Endometrial microvascular endothelial cells (primary cell): ENCODE results near the gene TPP1. TPM values are rescaled to one million over a fixed set of nuclear protein-coding genes. Genes with fewer than 3 reads are reported as not detected.

Experiments
- in situ Hi-C: cut with HindIII; loops from 2 replicates; pipeline ENCODE4 v1.10.0; 2017; ENCODE audit warnings: low sequenced_read_pairs, low pct_unique_long_range_greater_than_20kb; ENCODE audit errors: inconsistent ontology term
- total RNA-seq: library from RNA; depleted of rRNA; stranded (reverse); fragments of >200 nt; gene quantifications from one replicate; pipeline ENCODE4 v1.2.3, GENCODE V29; 2015; ENCODE audit errors: inconsistent ontology term

Gene TPP1
- total RNA-seq, 1 donor from 2014 or later, result 100.0 TPM

DNA sequence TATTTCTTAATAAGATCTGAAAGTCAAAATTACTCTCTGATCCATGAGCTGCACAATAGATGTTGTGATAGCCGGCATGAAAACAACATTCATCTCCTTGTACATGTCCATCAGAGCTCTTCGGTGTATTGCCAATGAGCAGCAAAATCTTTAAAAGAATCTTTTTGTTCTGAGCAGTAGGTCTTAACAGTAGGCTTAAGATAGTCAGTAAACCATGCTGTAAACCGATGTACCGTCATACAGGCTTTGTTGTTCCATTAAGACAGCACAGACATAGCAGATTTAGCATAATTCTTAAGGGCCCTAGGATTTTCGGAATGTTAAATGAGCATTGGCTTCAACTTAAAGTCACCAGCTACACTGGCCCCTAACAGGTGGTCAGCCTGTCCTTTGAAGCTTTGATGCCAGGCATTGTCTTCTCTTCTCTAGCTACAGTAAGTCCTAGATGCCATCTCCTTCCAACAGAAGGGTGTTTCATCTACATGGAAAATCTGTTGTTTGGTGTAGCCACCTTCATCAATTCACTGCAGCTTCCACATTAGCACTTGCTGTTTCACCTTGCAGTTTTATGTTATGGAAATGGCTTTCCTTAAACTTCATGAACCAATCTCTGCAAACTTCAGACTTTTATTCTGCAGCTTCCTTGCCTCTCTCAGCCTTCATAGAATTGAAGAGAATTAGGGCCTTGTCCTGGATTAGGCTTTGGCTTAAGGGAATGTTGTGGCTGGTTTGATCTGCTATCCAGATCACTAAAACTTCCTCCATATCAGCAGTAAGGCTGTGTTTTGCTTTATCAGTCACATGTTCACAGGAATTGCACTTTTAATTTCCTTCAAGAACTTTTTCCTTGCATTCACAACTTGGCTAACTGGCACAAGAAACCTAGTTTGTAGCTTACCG, 44.2 kb downstream of the TPP1 start:
- in situ Hi-C loops, result no loop called here

DNA sequence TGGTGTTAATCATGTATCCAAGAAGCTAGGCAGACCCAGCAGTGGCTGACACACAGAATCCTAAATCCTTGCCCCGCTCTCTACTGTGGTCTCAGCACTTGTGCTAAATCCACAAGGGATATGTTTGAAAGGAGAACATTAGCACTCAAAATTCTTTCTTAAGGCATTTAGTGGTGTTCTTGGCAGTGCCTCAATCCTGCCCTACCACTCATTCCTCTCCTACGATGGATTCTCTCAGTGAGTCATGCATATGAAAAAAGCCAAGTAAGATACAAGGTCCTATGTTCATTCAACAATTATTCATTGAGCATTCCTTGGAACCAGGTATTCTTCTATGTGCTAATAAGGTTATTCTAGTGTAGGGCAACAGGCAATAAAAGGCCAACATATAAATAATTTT, 47.0 kb downstream of the TPP1 start:
- in situ Hi-C loops, result no loop called here

DNA sequence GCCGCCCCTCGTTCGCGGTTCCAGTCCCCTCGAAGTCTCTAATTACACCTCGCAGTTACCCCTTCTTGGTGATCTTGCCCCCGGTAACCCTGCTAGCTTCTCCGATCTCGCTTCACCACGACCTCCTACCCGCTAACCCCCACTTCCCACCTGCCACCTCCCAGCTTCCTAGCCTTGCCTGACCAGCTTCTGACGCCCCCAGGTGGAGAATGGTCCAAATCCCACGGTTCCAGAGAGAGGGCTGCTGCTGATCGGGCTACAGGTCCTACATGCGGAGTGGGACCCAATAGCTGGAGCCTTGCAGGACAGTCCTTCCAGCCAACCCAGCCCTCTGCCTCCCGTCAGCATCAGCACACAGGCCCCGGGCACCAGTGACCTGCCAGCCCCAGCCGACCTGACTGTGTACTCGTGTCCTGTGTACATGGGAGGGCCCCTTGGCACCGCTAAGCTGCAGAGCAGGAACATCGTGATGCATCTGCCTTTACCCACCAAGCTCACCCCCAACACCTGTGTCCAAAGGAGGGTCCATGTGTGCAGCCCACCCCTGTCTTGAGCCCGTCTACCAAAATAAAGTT, 47.7 kb downstream of the TPP1 start:
- in situ Hi-C loops, result no loop called here

DNA sequence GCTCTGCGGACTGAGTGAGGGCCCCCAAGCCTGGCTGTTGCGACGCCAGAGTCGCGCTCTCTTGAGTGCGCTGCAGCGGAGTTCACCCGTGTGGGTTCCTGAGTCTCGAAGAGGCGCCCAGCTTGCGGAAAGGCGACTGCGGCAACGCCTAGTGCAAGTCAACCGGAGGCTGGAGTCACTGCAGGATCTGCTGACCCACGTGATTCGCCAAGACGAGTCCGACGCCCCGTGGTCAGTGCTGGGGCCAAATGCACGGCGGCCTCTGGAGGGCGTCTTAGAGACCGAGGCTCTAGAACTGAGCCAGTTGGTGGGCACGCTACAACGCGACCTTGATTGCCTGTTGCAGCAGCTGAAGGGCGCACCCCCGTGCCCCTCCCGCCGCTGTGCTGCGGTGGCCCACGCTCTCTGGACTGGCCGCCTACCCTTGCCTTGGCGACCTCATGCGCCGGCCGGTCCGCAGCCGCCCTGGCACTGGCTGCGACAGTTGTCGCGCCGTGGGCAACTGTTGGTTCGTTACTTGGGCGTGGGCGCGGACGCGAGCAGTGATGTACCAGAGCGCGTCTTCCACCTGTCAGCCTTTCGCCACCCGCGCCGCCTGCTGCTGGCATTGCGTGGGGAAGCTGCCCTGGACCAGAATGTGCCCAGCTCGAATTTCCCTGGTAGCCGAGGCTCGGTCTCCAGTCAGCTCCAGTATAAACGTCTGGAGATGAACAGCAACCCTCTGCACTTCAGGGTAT, 48.4 kb downstream of the TPP1 start:
- in situ Hi-C loops, result no loop called here

DNA sequence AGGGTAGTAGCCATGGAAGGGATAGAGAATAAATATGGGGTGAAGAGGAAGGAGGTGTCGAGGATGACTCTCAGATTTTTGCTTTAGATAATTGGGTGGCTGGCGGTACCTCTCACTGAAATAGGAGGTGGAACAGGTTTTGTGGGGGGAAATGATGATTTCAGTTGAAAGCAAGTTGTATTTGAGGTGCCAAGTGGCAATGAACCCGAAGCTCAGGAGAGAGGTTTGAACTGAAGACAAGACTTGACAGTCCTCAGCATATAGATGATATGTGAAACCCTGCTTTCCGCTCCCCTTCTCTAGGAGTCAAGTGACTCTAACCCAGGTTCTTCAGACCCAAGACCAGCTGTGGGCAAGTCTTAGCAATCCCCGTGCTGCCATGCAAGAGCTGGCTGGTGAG, 49.5 kb downstream of the TPP1 start:
- in situ Hi-C loops, result no loop called here

DNA sequence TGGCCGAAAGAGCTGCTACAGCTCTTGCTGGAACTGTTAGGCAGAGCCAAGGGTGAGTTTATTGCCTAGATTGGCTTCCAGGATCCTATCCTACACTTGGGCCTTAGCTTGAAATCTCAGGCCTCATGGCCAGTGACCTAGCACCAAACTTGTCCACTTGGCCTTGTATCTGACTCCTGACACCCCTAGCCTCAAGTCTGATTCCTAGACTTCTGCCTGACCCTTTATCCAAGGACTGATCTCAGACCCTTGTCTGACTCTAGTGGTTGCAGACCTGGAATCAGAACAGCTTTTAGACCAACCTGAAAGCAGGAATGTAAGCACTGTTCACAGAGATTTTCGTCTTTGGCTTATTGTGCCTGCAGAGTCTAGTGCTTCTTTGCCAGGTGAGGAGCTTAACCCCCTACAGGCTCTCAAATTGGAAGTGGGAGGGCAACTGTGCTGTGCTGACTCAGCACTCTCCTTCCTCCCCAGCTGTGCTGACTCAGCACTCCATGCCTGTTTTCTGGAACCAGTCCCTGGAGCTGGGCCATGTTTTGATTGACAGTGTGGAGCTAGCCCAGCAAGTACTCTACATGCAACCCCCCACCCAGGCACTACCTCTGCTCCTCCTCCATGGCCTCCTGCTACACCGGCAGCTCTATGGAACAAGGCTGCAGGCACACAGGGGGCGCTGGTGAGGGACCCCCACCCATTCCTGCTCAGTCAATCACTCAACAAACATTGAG, 50.9 kb downstream of the TPP1 start:
- in situ Hi-C loops, result no loop called here

DNA sequence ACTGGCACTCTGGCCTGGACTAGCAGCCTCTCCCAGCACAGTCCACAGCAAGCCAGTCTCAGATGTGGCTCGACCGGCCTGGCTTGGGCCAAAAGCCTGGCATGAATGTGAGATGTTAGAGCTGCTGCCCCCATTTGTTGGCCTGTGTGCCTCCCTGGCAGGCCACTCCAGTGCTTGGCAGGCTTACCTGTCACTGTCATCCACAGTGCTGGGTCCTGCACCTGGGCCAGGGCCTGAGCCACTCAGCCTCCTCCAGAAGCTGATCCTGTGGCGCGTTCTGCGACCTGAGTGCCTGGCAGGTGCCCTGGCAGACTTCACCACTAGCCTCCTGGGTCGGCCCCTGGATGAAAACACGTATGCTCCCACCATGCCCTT, 51.9 kb downstream of the TPP1 start:
- in situ Hi-C loops, result no loop called here

DNA sequence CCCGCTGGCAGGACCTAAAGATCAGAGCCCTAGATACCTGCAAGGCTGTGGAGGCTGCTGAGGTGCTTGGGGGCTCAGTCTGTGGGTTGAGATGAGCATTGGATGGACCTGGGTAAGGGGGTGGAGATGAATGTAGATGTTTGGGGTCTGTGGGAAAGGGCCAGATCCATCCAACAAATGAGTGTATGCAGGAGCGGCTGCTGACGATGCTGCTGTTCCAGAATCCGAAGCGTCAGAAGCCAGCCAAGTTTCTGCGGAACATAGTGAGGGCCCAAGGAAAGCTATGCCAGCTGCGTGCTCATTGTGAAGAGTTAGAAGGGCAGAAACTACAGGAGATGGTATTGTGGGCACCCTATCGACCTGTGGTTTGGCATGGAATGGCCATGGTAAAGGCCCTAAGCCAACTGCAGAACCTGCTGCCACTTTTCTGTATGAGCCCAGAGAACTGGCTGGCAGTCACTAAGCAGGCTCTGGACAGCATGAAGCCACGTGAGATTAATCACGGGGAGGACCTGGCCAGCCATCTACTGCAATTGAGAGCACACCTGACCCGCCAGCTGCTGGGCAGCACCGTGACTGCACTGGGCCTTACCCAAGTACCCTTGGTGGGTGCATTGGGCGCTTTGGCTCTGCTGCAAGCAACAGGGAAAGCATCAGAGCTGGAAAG, 52.4 kb downstream of the TPP1 start:
- in situ Hi-C loops, result no loop called here

DNA sequence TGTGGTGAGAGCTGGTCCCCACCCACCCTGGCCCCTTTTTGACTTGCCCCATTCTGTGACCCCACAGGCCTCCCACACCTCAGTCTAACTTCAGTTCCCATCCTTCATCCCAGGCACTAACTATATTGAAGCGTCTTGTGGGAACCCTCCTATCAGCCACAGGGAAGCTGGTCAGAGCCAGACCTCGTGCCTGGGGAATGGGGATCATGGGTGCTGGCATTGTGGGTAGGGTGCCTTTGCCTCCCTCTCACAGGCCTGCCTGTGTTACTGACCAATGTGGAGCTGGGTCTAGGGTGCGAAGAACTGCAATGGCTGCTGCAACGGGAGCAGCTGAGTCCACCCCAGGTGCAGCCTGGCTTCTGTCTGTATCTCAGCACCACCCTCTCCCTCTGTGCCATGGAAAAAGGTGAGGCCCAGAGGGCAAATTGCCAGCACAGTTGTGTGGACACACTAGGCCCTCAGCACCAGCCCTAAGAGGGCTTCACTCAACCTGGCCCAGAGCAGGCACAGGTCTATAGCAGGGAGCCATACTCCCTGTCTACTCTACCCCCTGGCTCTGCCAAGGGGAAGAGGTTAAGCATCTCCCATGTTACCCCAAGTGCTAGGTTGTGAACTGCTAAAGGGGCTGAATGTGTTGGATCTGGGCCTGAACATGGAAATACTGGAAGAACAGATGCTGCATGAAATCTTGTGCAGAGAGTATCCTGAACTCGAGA, 53.1 kb downstream of the TPP1 start:
- in situ Hi-C loops, result no loop called here

DNA sequence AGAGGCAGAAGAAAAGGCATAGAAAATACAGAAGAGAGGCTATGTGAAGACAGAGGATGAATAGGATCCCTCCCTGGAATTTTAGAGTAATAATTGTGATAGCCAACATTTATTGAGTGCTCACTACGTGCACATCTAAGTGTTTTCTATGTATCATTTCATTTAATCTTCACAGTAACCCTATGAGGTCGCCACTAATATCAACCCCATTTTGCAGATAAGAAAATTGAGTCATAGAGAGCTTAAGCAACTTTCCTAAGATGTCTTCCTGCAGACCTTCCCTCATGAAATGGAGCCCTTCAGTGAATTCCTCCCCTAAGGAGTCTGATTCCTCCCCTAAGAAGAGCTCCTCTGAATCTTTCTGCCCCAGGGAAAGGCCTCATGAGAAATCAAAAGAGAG, 53.9 kb downstream of the TPP1 start:
- in situ Hi-C loops, result no loop called here

DNA sequence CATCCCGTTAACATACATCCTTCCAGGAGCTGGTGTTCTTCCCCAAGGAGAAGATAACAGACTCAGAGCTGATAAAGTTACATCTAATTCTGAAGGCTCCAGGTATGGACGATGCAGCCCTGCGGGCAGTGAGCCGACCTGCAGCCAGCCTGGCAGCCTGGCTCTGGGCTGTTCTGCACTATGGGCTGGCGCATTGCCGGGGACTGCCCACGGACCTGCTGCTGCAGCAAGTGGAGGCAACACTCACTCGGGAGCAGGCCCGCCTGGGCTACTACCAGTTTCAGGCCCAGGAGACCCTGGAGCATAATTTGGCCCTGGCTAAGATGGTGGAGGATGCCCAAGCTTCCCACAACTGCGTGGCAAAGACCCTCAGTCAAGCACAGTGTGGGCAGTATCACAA, 55.6 kb downstream of the TPP1 start:
- in situ Hi-C loops, result no loop called here

DNA sequence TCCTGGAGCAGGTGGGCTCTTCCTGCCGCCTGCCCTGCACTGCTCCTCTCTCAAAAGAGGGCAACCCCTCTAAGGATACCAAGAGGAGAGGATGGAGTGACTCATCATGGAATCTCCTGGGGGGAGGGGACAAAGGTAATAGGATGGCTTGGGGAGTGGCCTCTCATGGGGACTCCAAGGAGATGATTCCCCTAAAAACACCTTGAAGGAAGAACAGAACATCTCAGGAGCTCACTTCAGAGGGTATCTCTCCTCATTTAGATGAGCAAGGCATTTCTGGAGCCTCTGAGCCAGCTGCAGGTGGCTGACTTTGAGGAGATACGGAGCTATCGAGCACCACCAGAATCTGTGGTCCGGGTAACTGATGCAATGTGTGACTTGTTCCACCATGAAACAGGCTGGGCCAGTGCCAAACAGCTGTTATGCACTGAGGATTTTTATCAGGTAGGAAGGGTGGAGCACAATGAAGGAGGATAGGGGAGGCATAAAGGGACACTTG, 56.1 kb downstream of the TPP1 start:
- in situ Hi-C loops, result no loop called here

Other genes starting within 250 kb of the TPP1 start
- gene SMPD1, start 228.9 kb downstream of the TPP1 start, total RNA-seq, result 83.9 TPM
- gene APBB1, start 200.3 kb downstream of the TPP1 start, total RNA-seq, result 52.8 TPM
- gene HPX, start 178.4 kb downstream of the TPP1 start, total RNA-seq, result not detected
- 60.0 TPM for gene TRIM3, start 145.5 kb downstream of the TPP1 start, total RNA-seq
- gene ARFIP2, start 138.1 kb downstream of the TPP1 start, total RNA-seq, result 51.8 TPM
- gene TIMM10B, start 137.9 kb downstream of the TPP1 start, total RNA-seq, result 24.4 TPM
- 2.2 TPM for gene DNHD1, start 122.1 kb downstream of the TPP1 start, total RNA-seq
- 35.8 TPM for gene RRP8, start 15.8 kb downstream of the TPP1 start, total RNA-seq
- 247 TPM for gene ILK, start 15.6 kb downstream of the TPP1 start, total RNA-seq
- 41.9 TPM for gene TAF10, start 7.2 kb downstream of the TPP1 start, total RNA-seq
- gene DCHS1, start 36.4 kb upstream of the TPP1 start, total RNA-seq, result 48.7 TPM
- gene MRPL17, start 63.9 kb upstream of the TPP1 start, total RNA-seq, result 114 TPM
- gene OR2AG2, start 152.6 kb upstream of the TPP1 start, total RNA-seq, result not detected
- gene OR2AG1, start 163.6 kb upstream of the TPP1 start, total RNA-seq, result not detected
- gene OR6A2, start 180.3 kb upstream of the TPP1 start, total RNA-seq, result 0.09 TPM
- gene OR10A5, start 226.3 kb upstream of the TPP1 start, total RNA-seq, result not detected
- not detected for gene OR10A2, start 243.6 kb upstream of the TPP1 start, total RNA-seq